B cell (primary cell): ENCODE results near the gene CROT. TPM values are rescaled to one million over a fixed set of nuclear protein-coding genes. Genes with fewer than 3 reads are reported as not detected.

ENCODE experiments used
- ATAC-seq: fragments of 200-7000 bp; cut with Tn5 transposase; one replicate; pipeline ENCODE4 v1.10.0; 2021; ENCODE audit warnings: low read depth, mild to moderate bottlenecking, moderate number of reproducible peaks, moderate library complexity
- CTCF ChIA-PET: fragments of 350-600 bp; sonication (Branson Sonifier 250); formaldehyde crosslinking; loops from one replicate; lab custom pipeline; 2021; ENCODE audit warnings: antibody characterized with exemption, inconsistent platforms; lab: Charles Lee
- POLR2A ChIA-PET: fragments of 350-600 bp; sonication (Branson Sonifier 250); formaldehyde crosslinking; loops from one replicate; lab custom pipeline; 2021; ENCODE audit warnings: antibody characterized with exemption; lab: Charles Lee
- DNase-seq: peaks from one replicate; pipeline ENCODE4 v3.0.0; 2013
- H2AFZ ChIP-seq: 2 replicates; pipeline ENCODE4 v1.6.1; 2012; ENCODE audit warnings: mild to moderate bottlenecking, low read depth, low read length; ENCODE audit not compliant: insufficient read depth, poor library complexity, severe bottlenecking
- H3K27ac ChIP-seq, 2 donors: 1 replicate in 1 of 2; 2 replicates in 1 of 2; pipeline ENCODE4 v1.5.1; 2012 to 2013; ENCODE audit warnings: low read length in 2 of 2, mild to moderate bottlenecking in 2 of 2, moderate library complexity in 1 of 2
- H3K27me3 ChIP-seq, 4 experiments: fragments of 200-600 bp in 1 of 4; sonication (generic) in 1 of 4; replicated peaks in 1 of 4; 1 replicate in 2 of 4; 2 replicates in 2 of 4; pipeline versions ENCODE4 v1.6.1 to v1.7.0; 2013 to 2016; ENCODE audit warnings: low read length in 3 of 4, mild to moderate bottlenecking in 2 of 4, mixed read lengths in 1 of 4, moderate library complexity in 1 of 4; ENCODE audit not compliant: insufficient read depth in 4 of 4, control insufficient read depth in 3 of 4; ENCODE audit errors: control extremely low read depth in 1 of 4
- H3K36me3 ChIP-seq, 2 experiments: replicated peaks in 1 of 2; 1 replicate in 1 of 2; 2 replicates in 1 of 2; pipeline versions ENCODE4 v1.6.1 to v1.7.1; 2013; ENCODE audit warnings: low read length in 1 of 2; ENCODE audit not compliant: insufficient read depth in 2 of 2, control insufficient read depth in 1 of 2; ENCODE audit errors: control extremely low read depth in 1 of 2, extremely low read depth in 1 of 2
- H3K4me1 ChIP-seq, 2 donors: fragments of 200-600 bp in 1 of 2; sonication (generic) in 1 of 2; 1 replicate in 1 of 2; 2 replicates in 1 of 2; pipeline versions ENCODE4 v1.5.1 to v1.6.1; 2013 to 2017; ENCODE audit warnings: low read length in 2 of 2; ENCODE audit not compliant: control insufficient read depth in 2 of 2, insufficient read depth in 2 of 2
- H3K4me2 ChIP-seq: replicated peaks from 2 replicates; pipeline ENCODE3; 2012; ENCODE audit warnings: mild to moderate bottlenecking, low read depth, low read length; ENCODE audit not compliant: poor library complexity, severe bottlenecking
- H3K4me3 ChIP-seq, 5 experiments: fragments of 200-600 bp in 1 of 5; sonication (generic) in 1 of 5; 1 replicate in 3 of 5; 2 replicates in 2 of 5; pipeline versions ENCODE4 v1.5.1 to v1.7.0; 2011 to 2016; ENCODE audit warnings: low read length in 4 of 5, mild to moderate bottlenecking in 4 of 5, low read depth in 2 of 5, control low read depth in 1 of 5, moderate library complexity in 1 of 5; ENCODE audit not compliant: insufficient read depth in 1 of 5; ENCODE audit errors: control extremely low read depth in 1 of 5, extremely low read depth in 1 of 5
- H3K79me2 ChIP-seq: fragments of 200-600 bp; sonication (generic); one replicate; pipeline ENCODE4 v1.6.0; 2016; ENCODE audit warnings: low read length; ENCODE audit not compliant: control insufficient read depth, insufficient read depth
- H3K9ac ChIP-seq: fragments of 200-600 bp; sonication (generic); 2 replicates; pipeline ENCODE4 v1.6.1; 2017; ENCODE audit warnings: mild to moderate bottlenecking, low read length, moderate library complexity
- H3K9me3 ChIP-seq, 3 donors: one replicate each; pipeline versions ENCODE4 v1.6.1 to v1.7.1; 2013; ENCODE audit warnings: low read length in 2 of 3; ENCODE audit not compliant: control insufficient read depth in 2 of 3, insufficient read depth in 1 of 3; ENCODE audit errors: control extremely low read depth in 1 of 3
- H4K20me1 ChIP-seq: 2 replicates; pipeline ENCODE4 v1.6.0; 2012; ENCODE audit warnings: mild to moderate bottlenecking, low read length; ENCODE audit not compliant: insufficient read depth, control insufficient read depth, poor library complexity, severe bottlenecking
- H3K27ac Mint-ChIP-seq: one replicate; pipeline ENCODE4 v1.8.0; 2021; ENCODE audit warnings: mixed read lengths
- H3K27me3 Mint-ChIP-seq: one replicate; pipeline ENCODE4 v1.8.0; 2021; ENCODE audit warnings: mixed read lengths
- H3K4me1 Mint-ChIP-seq: one replicate; pipeline ENCODE4 v1.8.0; 2021; ENCODE audit warnings: mixed read lengths
- H3K4me3 Mint-ChIP-seq: one replicate; pipeline ENCODE4 v1.8.0; 2021; ENCODE audit warnings: mixed read lengths
- H3K9me3 Mint-ChIP-seq: one replicate; pipeline ENCODE4 v1.8.0; 2022; ENCODE audit warnings: mixed read lengths; ENCODE audit not compliant: insufficient read depth
- EZH2 ChIP-seq: IDR thresholded peaks from 2 replicates; pipeline ENCODE4 v1.6.1; 2012; ENCODE audit warnings: borderline replicate concordance, low read depth, mild to moderate bottlenecking, moderate library complexity, low read length; ENCODE audit not compliant: insufficient read depth, poor library complexity, severe bottlenecking
- WGBS: methylation state at CpG from one replicate; pipeline ENCODE4 v1.1.5; 2013; ENCODE audit warnings: missing lambda C conversion rate; ENCODE audit not compliant: insufficient coverage; 5-methylcytosine and 5-hydroxymethylcytosine counted together
- intact Hi-C: fragments of 100-400 bp; cut with micrococcal nuclease; formaldehyde crosslinking; loops from one replicate; pipeline ENCODE4 v1.10.0; 2022
- polyA plus RNA-seq: library from polyadenylated mRNA; depleted of rRNA; stranded (reverse); fragments of >200 nt; gene quantifications from 2 replicates; pipeline ENCODE4 v1.2.3, GENCODE V29; 2012
- total RNA-seq, 2 donors: library from RNA; stranded (reverse); fragments of 120-200 nt in 1 of 2; gene quantifications; 1 replicate in 1 of 2; 2 replicates in 1 of 2; pipeline versions ENCODE4 v1.2.3 to v1.2.4, GENCODE V29; 2013 to 2022
- TF ChIP-seq, protein P1 (sequence below): fragments of 200-600 bp; IDR thresholded peaks from one replicate; pipeline ENCODE4 v1.8.0; 2022; ENCODE audit warnings: antibody characterized with exemption, mild to moderate bottlenecking

CROT gene
- total and polyA plus RNA-seq, 2 donors (not counting 1 experiment from before 2014, with no cell fraction given) = 2.7 to 13.3 TPM

DNA sequence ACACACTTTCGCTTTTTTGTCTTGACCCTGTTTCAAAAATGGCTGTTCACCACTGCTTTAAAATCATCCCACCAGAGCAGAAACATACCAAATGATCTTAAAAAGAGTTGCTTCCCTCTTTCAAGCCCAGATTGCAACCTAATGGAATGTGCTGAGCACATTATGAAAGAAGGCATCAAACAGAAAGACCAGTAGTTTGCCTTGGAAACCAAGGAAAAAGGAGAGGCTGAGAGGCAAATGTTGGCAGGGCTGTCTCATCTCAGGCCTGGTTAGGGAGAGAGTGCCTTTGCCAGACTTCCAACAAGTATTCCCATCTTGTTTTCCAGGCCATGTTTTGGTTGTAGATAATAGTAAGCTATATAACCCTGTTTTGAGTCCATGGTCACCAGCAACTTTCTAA, 65.7 kb downstream of the CROT start:
- Mint-ChIP-seq H3K27ac (no peak overlapping the region), H3K4me3 (no peak overlapping the region), H3K9me3 (no peaks in the 10 kb centered on the region), H3K4me1 (no peaks in the 10 kb centered on the region), H3K27me3 (no peaks in the 10 kb centered on the region)
- DNase-seq = no peak
- Histone ChIP-seq H3K4me3 (no peak overlapping the region), H3K9me3 (no peaks in the 10 kb centered on the region), H3K79me2 (no peaks in the 10 kb centered on the region), H3K9ac (no peak overlapping the region), H4K20me1 (no peaks in the 10 kb centered on the region), H3K27ac (no peak overlapping the region), H2AFZ (no peak overlapping the region), H3K4me1 (no peaks in the 10 kb centered on the region), H3K27me3 (no peaks in the 10 kb centered on the region), H3K4me2 (no peak overlapping the region), H3K36me3 (peaks cover 5 to 56% of the 10 kb centered on the region in 2 experiments)
- CTCF ChIA-PET = interaction anchor here (1.1 to 10.2 kb wide), 2 partner anchors 91 to 97 kb away, joined by 3 to 230 read pairs; no protein-coding TSS in a partner anchor
- TF ChIP-seq, protein P1, sequence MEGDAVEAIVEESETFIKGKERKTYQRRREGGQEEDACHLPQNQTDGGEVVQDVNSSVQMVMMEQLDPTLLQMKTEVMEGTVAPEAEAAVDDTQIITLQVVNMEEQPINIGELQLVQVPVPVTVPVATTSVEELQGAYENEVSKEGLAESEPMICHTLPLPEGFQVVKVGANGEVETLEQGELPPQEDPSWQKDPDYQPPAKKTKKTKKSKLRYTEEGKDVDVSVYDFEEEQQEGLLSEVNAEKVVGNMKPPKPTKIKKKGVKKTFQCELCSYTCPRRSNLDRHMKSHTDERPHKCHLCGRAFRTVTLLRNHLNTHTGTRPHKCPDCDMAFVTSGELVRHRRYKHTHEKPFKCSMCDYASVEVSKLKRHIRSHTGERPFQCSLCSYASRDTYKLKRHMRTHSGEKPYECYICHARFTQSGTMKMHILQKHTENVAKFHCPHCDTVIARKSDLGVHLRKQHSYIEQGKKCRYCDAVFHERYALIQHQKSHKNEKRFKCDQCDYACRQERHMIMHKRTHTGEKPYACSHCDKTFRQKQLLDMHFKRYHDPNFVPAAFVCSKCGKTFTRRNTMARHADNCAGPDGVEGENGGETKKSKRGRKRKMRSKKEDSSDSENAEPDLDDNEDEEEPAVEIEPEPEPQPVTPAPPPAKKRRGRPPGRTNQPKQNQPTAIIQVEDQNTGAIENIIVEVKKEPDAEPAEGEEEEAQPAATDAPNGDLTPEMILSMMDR = no peak
- no peak for TF ChIP-seq EZH2
- intact Hi-C loops = no loop called here
- WGBS = no CpG with 5 or more reads among the region's 1 CpG
- ATAC-seq = no peak
- POLR2A ChIA-PET = no interaction called here

DNA sequence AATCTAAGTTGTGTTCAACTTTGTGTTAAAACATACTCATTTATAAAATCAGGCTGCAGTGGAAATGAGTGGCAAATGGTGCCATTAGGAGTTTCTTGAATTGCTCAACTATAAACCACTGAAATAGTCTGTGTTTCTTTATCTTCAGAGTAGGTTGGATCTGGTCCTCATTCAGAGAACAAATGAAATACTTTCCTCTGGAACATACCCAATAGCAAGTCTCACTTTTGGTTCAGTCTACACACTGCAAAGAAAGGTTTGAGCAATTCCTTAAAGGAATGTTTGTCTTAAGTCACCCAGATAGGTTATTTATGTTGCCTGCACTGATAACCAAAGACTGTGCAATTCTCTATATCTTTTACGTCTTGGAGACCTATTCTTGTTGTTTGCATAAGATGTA, 67.6 kb downstream of the CROT start:
- POLR2A ChIA-PET = no interaction called here
- CTCF ChIA-PET = interaction anchor here (1.4 to 10.2 kb wide), 2 partner anchors 34 to 99 kb away, joined by 3 to 230 read pairs; no protein-coding TSS in a partner anchor
- ATAC-seq = no peak
- no CpG with 5 or more reads among the region's 1 CpG for WGBS
- H4K20me1 ChIP-seq = no peaks in the 10 kb centered on the region
- no peak overlapping the region for H3K4me3 ChIP-seq
- H3K27ac ChIP-seq = no peak overlapping the region
- intact Hi-C loops = no loop called here
- no peak for DNase-seq
- H3K9me3 ChIP-seq = no peaks in the 10 kb centered on the region
- no peak overlapping the region for H3K4me2 ChIP-seq
- peaks cover 2 to 43% of the 10 kb centered on the region in 2 experiments for H3K36me3 ChIP-seq
- no peaks in the 10 kb centered on the region for H3K79me2 ChIP-seq
- no peak overlapping the region for H3K9ac ChIP-seq
- H3K27me3 ChIP-seq = no peaks in the 10 kb centered on the region
- H3K4me1 ChIP-seq = peaks cover under 1 to 4% of the 10 kb centered on the region in 2 donors
- no peak overlapping the region for H2AFZ ChIP-seq
- Mint-ChIP-seq H3K9me3 (no peaks in the 10 kb centered on the region), H3K4me3 (no peak overlapping the region), H3K27me3 (no peaks in the 10 kb centered on the region), H3K4me1 (peaks cover 7% of the 10 kb centered on the region), H3K27ac (no peak overlapping the region)
- TF ChIP-seq EZH2 = no peak
- TF ChIP-seq, protein P1 = no peak
